K562 (cell line): Measurements from ENCODE around the gene KAT2B. TPM values are rescaled to one million over a fixed set of nuclear protein-coding genes. Genes with fewer than 3 reads are reported as not detected.

Experiments used
- ATF1 ChIP-seq, 2 experiments: fragments of 450-650 bp in 1 of 2; IDR thresholded peaks; 2 replicates each; pipeline ENCODE4 v1.6.1; 2016; ENCODE audit warnings: missing compliant biosample characterization in 1 of 2, missing genetic modification characterization in 1 of 2
- ATF2 ChIP-seq: sonication (generic); formaldehyde crosslinking; IDR thresholded peaks from 2 replicates; pipeline ENCODE4 v1.8.1; 2022; ENCODE audit warnings: missing genetic modification reagents
- EP400 ChIP-seq: fragments of 450-650 bp; IDR thresholded peaks from 2 replicates; pipeline ENCODE4 v1.6.1; 2017; ENCODE audit warnings: antibody characterized with exemption, mild to moderate bottlenecking, moderate library complexity
- ERF ChIP-seq: fragments of 450-650 bp; formaldehyde crosslinking; IDR thresholded peaks from 2 replicates; pipeline ENCODE4 v1.4.0; 2020; ENCODE audit warnings: mild to moderate bottlenecking, mixed read lengths
- MAFG ChIP-seq: fragments of 450-650 bp; conservative IDR thresholded peaks from 2 replicates; pipeline ENCODE4 v1.6.1; 2016; ENCODE audit warnings: missing genetic modification characterization, missing compliant biosample characterization
- NCOA2 ChIP-seq, 2 experiments: fragments of 450-650 bp; IDR thresholded peaks; 2 replicates each; pipeline ENCODE4 v1.6.1; 2018; ENCODE audit warnings: mild to moderate bottlenecking in 2 of 2, moderate library complexity in 1 of 2; ENCODE audit not compliant: partially characterized antibody in 2 of 2
- PRPF4 ChIP-seq: fragments of 200-400 bp; formaldehyde crosslinking; IDR thresholded peaks from one replicate; pipeline ENCODE4 v1.6.1; 2017; ENCODE audit warnings: low read length, low read depth, mild to moderate bottlenecking; ENCODE audit not compliant: insufficient read depth, poor library complexity, severe bottlenecking
- RB1 ChIP-seq: fragments of 450-650 bp; IDR thresholded peaks from 2 replicates; pipeline ENCODE4 v1.6.1; 2017; ENCODE audit warnings: low read depth, mild to moderate bottlenecking
- RBM25 ChIP-seq: fragments of 200-400 bp; formaldehyde crosslinking; IDR thresholded peaks from 2 replicates; pipeline ENCODE4 v1.6.1; 2018; ENCODE audit warnings: low read length, low read depth, moderate library complexity; ENCODE audit not compliant: severe bottlenecking
- RHOXF2B ChIP-seq: fragments of 250-450 bp; sonication (Bioruptor Pico); conservative IDR thresholded peaks from 2 replicates; pipeline ENCODE4 v1.5.1; 2021
- SNRNP70 ChIP-seq: fragments of 200-400 bp; formaldehyde crosslinking; optimal IDR thresholded peaks from 2 replicates; pipeline ENCODE3; 2017; ENCODE audit warnings: low read depth, low read length
- SPI1 ChIP-seq: IDR thresholded peaks from 2 replicates; pipeline ENCODE4 v1.6.1; 2011; ENCODE audit warnings: low read depth, low read length, control low read depth, borderline replicate concordance
- SREBF2 ChIP-seq: sonication (generic); formaldehyde crosslinking; IDR thresholded peaks from 2 replicates; pipeline ENCODE4 v1.4.0; 2020; ENCODE audit warnings: mild to moderate bottlenecking, missing genetic modification reagents
- TEAD4 ChIP-seq, 2 experiments: sonication (generic) in 1 of 2; formaldehyde crosslinking in 1 of 2; IDR thresholded peaks; 2 replicates each; pipeline versions ENCODE4 v1.6.1 to v1.8.0; 2012 to 2022; ENCODE audit warnings: borderline replicate concordance in 1 of 2, inconsistent platforms in 1 of 2, low read length in 1 of 2, mild to moderate bottlenecking in 1 of 2, missing genetic modification reagents in 1 of 2
- WHSC1 ChIP-seq: IDR thresholded peaks from one replicate; pipeline ENCODE4 v1.6.1; 2012; ENCODE audit warnings: low read length, control low read depth, inconsistent platforms
- ZBTB34 ChIP-seq: fragments of 250-450 bp; sonication (Bioruptor Pico); IDR thresholded peaks from 2 replicates; pipeline ENCODE4 v1.8.0; 2021; ENCODE audit warnings: mild to moderate bottlenecking, moderate library complexity
- ZNF280A ChIP-seq: fragments of 450-650 bp; IDR thresholded peaks from 2 replicates; pipeline ENCODE4 v1.6.1; 2018; ENCODE audit warnings: mild to moderate bottlenecking, low read depth; ENCODE audit not compliant: partially characterized antibody
- ZSCAN32 ChIP-seq: fragments of 450-650 bp; formaldehyde crosslinking; IDR thresholded peaks from 2 replicates; pipeline ENCODE4 v1.4.0; 2020; ENCODE audit warnings: mild to moderate bottlenecking, moderate library complexity
- polyA plus RNA-seq, 8 experiments: library from polyadenylated mRNA; depleted of rRNA in 4 of 8; stranded (reverse) in 5 of 8; unstranded in 3 of 8; fragments of >200 nt; fragmentation: Nextera tagmentation in 2 of 8; fragmentation: Illumina TruSeq in 1 of 8; extraction: Ambion mirVana in 2 of 8; extraction: Trizol in 1 of 8; gene quantifications; 2 replicates each; pipeline versions ENCODE4 v1.2.1 to v1.2.3, GENCODE V29; 2011 to 2014; ENCODE audit warnings: inconsistent platforms in 1 of 8, missing spikeins in 1 of 8
- total RNA-seq, 7 experiments: library from RNA; depleted of rRNA in 6 of 7; stranded (reverse); fragments of >200 nt in 6 of 7; fragmentation: Illumina TruSeq in 2 of 7; extraction: Trizol in 2 of 7; gene quantifications; 2 replicates each; pipeline versions ENCODE4 v1.2.1 to v1.2.3, GENCODE V29; 2011 to 2021; ENCODE audit warnings: low replicate concordance in 1 of 7
- TF ChIP-seq, protein P1 (sequence below): sonication (generic); formaldehyde crosslinking; IDR thresholded peaks from 2 replicates; pipeline ENCODE4 v1.5.0; 2020; ENCODE audit warnings: missing genetic modification reagents
- TF ChIP-seq, protein P2 (sequence below): fragments of 250-450 bp; sonication (Bioruptor Pico); IDR thresholded peaks from 2 replicates; pipeline ENCODE4 v1.4.0; 2020; ENCODE audit warnings: mild to moderate bottlenecking, moderate library complexity

KAT2B gene
- total and polyA plus RNA-seq, 9 of the 15 experiments (the other 6 are each of a cell fraction or from before 2014, with no cell fraction given): 3.3 to 14.9 (median 12.2) TPM

GRCh38 chr3:20041197-20041780, 1.0 kb downstream of the KAT2B start (continued):
- TF ChIP-seq ZBTB34: no peak
- TF ChIP-seq, protein P1, sequence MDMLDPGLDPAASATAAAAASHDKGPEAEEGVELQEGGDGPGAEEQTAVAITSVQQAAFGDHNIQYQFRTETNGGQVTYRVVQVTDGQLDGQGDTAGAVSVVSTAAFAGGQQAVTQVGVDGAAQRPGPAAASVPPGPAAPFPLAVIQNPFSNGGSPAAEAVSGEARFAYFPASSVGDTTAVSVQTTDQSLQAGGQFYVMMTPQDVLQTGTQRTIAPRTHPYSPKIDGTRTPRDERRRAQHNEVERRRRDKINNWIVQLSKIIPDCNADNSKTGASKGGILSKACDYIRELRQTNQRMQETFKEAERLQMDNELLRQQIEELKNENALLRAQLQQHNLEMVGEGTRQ (CRISPR knock-in tag): no peak
- no peak for TF ChIP-seq RHOXF2B
- TF ChIP-seq ATF2 (CRISPR knock-in tag): no peak
- TF ChIP-seq ZNF280A: no peak
- no peak for TF ChIP-seq SPI1
- no peak for TF ChIP-seq SNRNP70
- TF ChIP-seq EP400: no peak
- TF ChIP-seq PRPF4: no peak
- TF ChIP-seq WHSC1: no peak
- no peak for TF ChIP-seq ATF1 (CRISPR knock-in tag; IDR thresholded peaks at IDR 0.05)
- peak; percentile 69 for TF ChIP-seq ATF1 (tag; IDR thresholded peaks at IDR 0.05)
- no peak for TF ChIP-seq MAFG (tag)
- TF ChIP-seq, protein P2, sequence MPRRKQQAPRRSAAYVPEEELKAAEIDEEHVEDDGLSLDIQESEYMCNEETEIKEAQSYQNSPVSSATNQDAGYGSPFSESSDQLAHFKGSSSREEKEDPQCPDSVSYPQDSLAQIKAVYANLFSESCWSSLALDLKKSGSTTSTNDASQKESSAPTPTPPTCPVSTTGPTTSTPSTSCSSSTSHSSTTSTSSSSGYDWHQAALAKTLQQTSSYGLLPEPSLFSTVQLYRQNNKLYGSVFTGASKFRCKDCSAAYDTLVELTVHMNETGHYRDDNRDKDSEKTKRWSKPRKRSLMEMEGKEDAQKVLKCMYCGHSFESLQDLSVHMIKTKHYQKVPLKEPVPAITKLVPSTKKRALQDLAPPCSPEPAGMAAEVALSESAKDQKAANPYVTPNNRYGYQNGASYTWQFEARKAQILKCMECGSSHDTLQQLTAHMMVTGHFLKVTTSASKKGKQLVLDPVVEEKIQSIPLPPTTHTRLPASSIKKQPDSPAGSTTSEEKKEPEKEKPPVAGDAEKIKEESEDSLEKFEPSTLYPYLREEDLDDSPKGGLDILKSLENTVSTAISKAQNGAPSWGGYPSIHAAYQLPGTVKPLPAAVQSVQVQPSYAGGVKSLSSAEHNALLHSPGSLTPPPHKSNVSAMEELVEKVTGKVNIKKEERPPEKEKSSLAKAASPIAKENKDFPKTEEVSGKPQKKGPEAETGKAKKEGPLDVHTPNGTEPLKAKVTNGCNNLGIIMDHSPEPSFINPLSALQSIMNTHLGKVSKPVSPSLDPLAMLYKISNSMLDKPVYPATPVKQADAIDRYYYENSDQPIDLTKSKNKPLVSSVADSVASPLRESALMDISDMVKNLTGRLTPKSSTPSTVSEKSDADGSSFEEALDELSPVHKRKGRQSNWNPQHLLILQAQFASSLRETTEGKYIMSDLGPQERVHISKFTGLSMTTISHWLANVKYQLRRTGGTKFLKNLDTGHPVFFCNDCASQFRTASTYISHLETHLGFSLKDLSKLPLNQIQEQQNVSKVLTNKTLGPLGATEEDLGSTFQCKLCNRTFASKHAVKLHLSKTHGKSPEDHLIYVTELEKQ (CRISPR knock-in tag): no peak
- TF ChIP-seq SREBF2 (CRISPR knock-in tag): no peak
- TF ChIP-seq NCOA2 (IDR thresholded peaks at IDR 0.05; ENCODE audit: partially characterized antibody in 2 of 2): no peak
- TF ChIP-seq RB1: peak; percentile 35; the same call in 1 of the 2 replicates
- no peak for TF ChIP-seq ZSCAN32 (CRISPR knock-in tag)
- no peak for TF ChIP-seq RBM25
- no peak for TF ChIP-seq ERF (CRISPR knock-in tag)
- no peak for TF ChIP-seq TEAD4 (IDR thresholded peaks at IDR 0.05; ENCODE audit: low read length)
- TF ChIP-seq TEAD4 (CRISPR knock-in tag; IDR thresholded peaks at IDR 0.05; ENCODE audit: borderline replicate concordance): no peak
